HepG2 (cell line): Measurements from ENCODE around the gene DNAJB2. TPM values are rescaled to one million over a fixed set of nuclear protein-coding genes. Genes with fewer than 3 reads are reported as not detected.

Experiments
- ASH2L ChIP-seq: fragments of 300-600, 200-600 bp; sonication (generic); IDR thresholded peaks from 2 replicates; pipeline ENCODE4 v1.7.0; 2017; ENCODE audit warnings: low read depth, mild to moderate bottlenecking, moderate library complexity, mixed read lengths, low read length; ENCODE audit not compliant: insufficient read length
- ATF2 ChIP-seq: sonication (generic); formaldehyde crosslinking; IDR thresholded peaks from 2 replicates; pipeline ENCODE4 v1.4.0; 2020; ENCODE audit warnings: missing genetic modification reagents
- BRCA1 ChIP-seq: sonication (generic); formaldehyde crosslinking; IDR thresholded peaks from 2 replicates; pipeline ENCODE4 v1.4.0; 2020; ENCODE audit warnings: missing genetic modification reagents
- CREBL2 ChIP-seq: sonication (generic); formaldehyde crosslinking; IDR thresholded peaks from 2 replicates; pipeline ENCODE4 v1.8.1; 2023; ENCODE audit warnings: missing genetic modification reagents, mild to moderate bottlenecking, borderline replicate concordance
- DRAP1 ChIP-seq: IDR thresholded peaks from 2 replicates; pipeline ENCODE4 v1.6.1; 2016; ENCODE audit warnings: missing genetic modification reagents, missing compliant biosample characterization
- GRHL1 ChIP-seq: sonication (generic); formaldehyde crosslinking; conservative IDR thresholded peaks from 2 replicates; pipeline ENCODE4 v1.8.0; 2022; ENCODE audit warnings: missing genetic modification reagents
- HNRNPUL1 ChIP-seq: fragments of 200-400 bp; formaldehyde crosslinking; IDR thresholded peaks from 2 replicates; pipeline ENCODE4 v1.6.1; 2017; ENCODE audit warnings: low read depth, mild to moderate bottlenecking, low read length, moderate library complexity
- MXI1 ChIP-seq: IDR thresholded peaks from 3 replicates; pipeline ENCODE4 v1.6.1; 2012; ENCODE audit warnings: low read depth, low read length, inconsistent platforms, borderline replicate concordance
- PHF5A ChIP-seq: IDR thresholded peaks from one replicate; pipeline ENCODE4 v1.6.1; 2018; ENCODE audit warnings: low read depth, missing genetic modification reagents; ENCODE audit not compliant: unreplicated experiment
- REL ChIP-seq: sonication (generic); formaldehyde crosslinking; conservative IDR thresholded peaks from 2 replicates; pipeline ENCODE4 v1.8.0; 2022; ENCODE audit warnings: mild to moderate bottlenecking, missing genetic modification reagents, moderate library complexity
- SRY ChIP-seq: sonication (generic); formaldehyde crosslinking; IDR thresholded peaks from 2 replicates; pipeline ENCODE4 v1.8.0; 2022; ENCODE audit warnings: mild to moderate bottlenecking, missing genetic modification reagents
- ZBTB39 ChIP-seq: sonication (generic); formaldehyde crosslinking; IDR thresholded peaks from 2 replicates; pipeline ENCODE4 v1.5.0; 2020; ENCODE audit warnings: missing genetic modification reagents
- ZNF234 ChIP-seq: sonication (generic); formaldehyde crosslinking; conservative IDR thresholded peaks from 2 replicates; pipeline ENCODE4 v1.5.1; 2020; ENCODE audit warnings: mild to moderate bottlenecking, missing genetic modification reagents
- ZNF280D ChIP-seq: sonication (generic); formaldehyde crosslinking; IDR thresholded peaks from 2 replicates; pipeline ENCODE4 v1.5.1; 2020; ENCODE audit warnings: mild to moderate bottlenecking, missing genetic modification reagents
- ZNF30 ChIP-seq: sonication (generic); formaldehyde crosslinking; IDR thresholded peaks from 2 replicates; pipeline ENCODE4 v1.5.0; 2020; ENCODE audit warnings: mild to moderate bottlenecking, missing genetic modification reagents
- ZNF484 ChIP-seq: sonication (generic); formaldehyde crosslinking; IDR thresholded peaks from 2 replicates; pipeline ENCODE4 v1.5.1; 2020; ENCODE audit warnings: mild to moderate bottlenecking, low read depth, missing genetic modification reagents, borderline replicate concordance
- ZNF7 ChIP-seq: IDR thresholded peaks from 2 replicates; pipeline ENCODE4 v1.6.1; 2016; ENCODE audit warnings: missing biosample characterization, missing genetic modification reagents
- ZNF713 ChIP-seq: sonication (generic); formaldehyde crosslinking; IDR thresholded peaks from 2 replicates; pipeline ENCODE4 v1.4.0; 2020; ENCODE audit warnings: mild to moderate bottlenecking, missing genetic modification reagents
- ZSCAN25 ChIP-seq: sonication (generic); formaldehyde crosslinking; IDR thresholded peaks from 2 replicates; pipeline ENCODE4 v1.8.0; 2022; ENCODE audit warnings: mild to moderate bottlenecking, missing genetic modification reagents
- polyA plus RNA-seq, 8 experiments: library from polyadenylated mRNA; depleted of rRNA in 3 of 8; stranded (reverse) in 7 of 8; unstranded in 1 of 8; fragments of >200 nt; fragmentation: Illumina TruSeq in 4 of 8; extraction: Trizol in 4 of 8; gene quantifications; 2 replicates each; pipeline versions ENCODE4 v1.2.1 to v1.2.3, GENCODE V29; 2011 to 2016; ENCODE audit warnings: low read depth in 4 of 8, missing spikeins in 1 of 8, mixed read lengths in 1 of 8; ENCODE audit not compliant: insufficient read depth in 1 of 8
- total RNA-seq, 5 experiments: library from RNA; depleted of rRNA; stranded (reverse); fragments of >200 nt; fragmentation: Illumina TruSeq; extraction: Trizol; gene quantifications; 2 replicates each; pipeline ENCODE4 v1.2.3, GENCODE V29; 2016; ENCODE audit warnings: low read depth in 1 of 5

Gene DNAJB2
- total and polyA plus RNA-seq, 2 of the 13 experiments (the other 11 are each of a cell fraction or from before 2014, with no cell fraction given) = 21.3 to 31.1 TPM

- TF ChIP-seq ZSCAN25 (CRISPR knock-in tag) = peak; percentile 83
- no peak for TF ChIP-seq ZNF484 (CRISPR knock-in tag)
- no peak for TF ChIP-seq ZNF234 (CRISPR knock-in tag)
- TF ChIP-seq ZNF280D = 0 out of 2 replicates have a peak, but pooled peaks have one; percentile 46
- TF ChIP-seq DRAP1 (CRISPR knock-in tag) = peak; percentile 97
- no peak for TF ChIP-seq ATF2 (CRISPR knock-in tag)
- 0 out of 2 replicates have a peak, but pooled peaks have one; percentile 23 for TF ChIP-seq ZNF713 (CRISPR knock-in tag)
- no peak for TF ChIP-seq GRHL1 (CRISPR knock-in tag)
- TF ChIP-seq CREBL2 (CRISPR knock-in tag) = no peak
- TF ChIP-seq HNRNPUL1 = no peak
- TF ChIP-seq SRY = 0 out of 2 replicates have a peak, but pooled peaks have one; percentile 11
- no peak for TF ChIP-seq REL (CRISPR knock-in tag)
- TF ChIP-seq PHF5A (CRISPR knock-in tag) = no peak
- TF ChIP-seq ASH2L = peak; percentile 36
- peak; percentile 61; the same call in 2 of the 3 replicates for TF ChIP-seq MXI1
- 0 out of 2 replicates have a peak, but pooled peaks have one; percentile 65 for TF ChIP-seq ZBTB39 (CRISPR knock-in tag)
- 0 out of 2 replicates have a peak, but pooled peaks have one; percentile 55 for TF ChIP-seq ZNF30
- TF ChIP-seq ZNF7 (CRISPR knock-in tag) = no peak
- TF ChIP-seq BRCA1 (CRISPR knock-in tag) = 0 out of 2 replicates have a peak, but pooled peaks have one; percentile 50
Measured at GRCh38 chr2:219253753-219254589, 25.2 kb upstream of the DNAJB2 start, which contains the start of gene TUBA4A (continued).
